OCI-LY3 (cell line): Measurements from ENCODE around the gene P4HA1.

Experiments
- H2AFZ ChIP-seq: fragments of 200-600, 300-600 bp; shearing (Covaris generic); 2 replicates; pipeline ENCODE4 v1.6.0; 2014; ENCODE audit warnings: antibody characterized with exemption, low read depth, low read length
- H3K27ac ChIP-seq: fragments of 200-600, 300-600 bp; sonication (generic); 2 replicates; pipeline ENCODE4 v1.5.1; 2014; ENCODE audit warnings: mild to moderate bottlenecking, low read length, moderate library complexity, mixed read lengths
- H3K27me3 ChIP-seq: fragments of 200-600, 300-600 bp; sonication (generic); 2 replicates; pipeline ENCODE4 v1.6.1; 2014; ENCODE audit warnings: low read depth, low read length, mixed read lengths
- H3K36me3 ChIP-seq: fragments of 200-600, 300-600 bp; sonication (generic); replicated peaks from 2 replicates; pipeline ENCODE3; 2014; ENCODE audit warnings: low read depth, low read length, mixed read lengths
- H3K4me1 ChIP-seq: fragments of 300-600, 200-600 bp; sonication (generic); 2 replicates; pipeline ENCODE4 v1.6.1; 2014; ENCODE audit warnings: low read length, mixed read lengths
- H3K4me2 ChIP-seq: fragments of 200-600, 300-600 bp; sonication (generic); 2 replicates; pipeline ENCODE4 v1.6.1; 2014; ENCODE audit warnings: low read length, mixed read lengths
- H3K4me3 ChIP-seq: fragments of 300-600, 200-600 bp; sonication (generic); 2 replicates; pipeline ENCODE4 v1.5.1; 2014; ENCODE audit warnings: antibody characterized with exemption, mild to moderate bottlenecking, low read length, moderate library complexity
- H3K79me2 ChIP-seq: fragments of 300-600, 200-600 bp; shearing (Covaris generic); 2 replicates; pipeline ENCODE4 v1.6.1; 2014; ENCODE audit warnings: mild to moderate bottlenecking, low read length, mixed read lengths
- H3K9ac ChIP-seq: fragments of 300-600, 200-600 bp; shearing (Covaris generic); 2 replicates; pipeline ENCODE4 v1.6.0; 2014; ENCODE audit warnings: mild to moderate bottlenecking, low read length, moderate library complexity
- H3K9me3 ChIP-seq: fragments of 200-600, 300-600 bp; shearing (Covaris generic); 2 replicates; pipeline ENCODE4 v1.6.1; 2014; ENCODE audit warnings: low read length, mixed read lengths; ENCODE audit not compliant: insufficient read depth
- H4K20me1 ChIP-seq: fragments of 200-600, 300-600 bp; sonication (generic); 2 replicates; pipeline ENCODE4 v1.6.1; 2016; ENCODE audit warnings: low read length, mixed read lengths; ENCODE audit not compliant: insufficient read depth
- CTCF ChIP-seq: fragments of 200-600, 300-600 bp; sonication (generic); IDR thresholded peaks from 2 replicates; pipeline ENCODE4 v1.5.1; 2014; ENCODE audit warnings: antibody characterized with exemption, low read length, low read depth
- EZH2phosphoT487 ChIP-seq: fragments of 200-600 bp; shearing (Covaris generic); IDR thresholded peaks from 2 replicates; pipeline ENCODE4 v1.6.1; 2018; ENCODE audit warnings: antibody characterized with exemption, mixed run types, low read depth

P4HA1 gene

GRCh38 chr10:73086816-73087215, 9.8 kb downstream of the P4HA1 start:
- Histone ChIP-seq H3K79me2 (peaks cover 93% of the 10 kb centered on the region), H4K20me1 (peaks cover 85% of the 10 kb centered on the region)

GRCh38 chr10:73084209-73084608, 12.5 kb downstream of the P4HA1 start:
- peaks cover 81% of the 10 kb centered on the region for H4K20me1 ChIP-seq
- H3K4me3 ChIP-seq = no peak overlapping the region
- H3K4me1 ChIP-seq = no peaks in the 10 kb centered on the region
- peaks cover 86% of the 10 kb centered on the region for H3K79me2 ChIP-seq
- H3K9ac ChIP-seq = no peak overlapping the region
- no peak overlapping the region for H2AFZ ChIP-seq
- H3K27me3 ChIP-seq = no peaks in the 10 kb centered on the region
- no peaks in the 10 kb centered on the region for H3K36me3 ChIP-seq
- no peak overlapping the region for H3K4me2 ChIP-seq
- no peaks in the 10 kb centered on the region for H3K9me3 ChIP-seq
- TF ChIP-seq CTCF (no peak), EZH2phosphoT487 (no peak)
- H3K27ac ChIP-seq = no peak overlapping the region

More at GRCh38 chr10:73086816-73087215, 9.8 kb downstream of the P4HA1 start:
- H3K4me2 ChIP-seq = no peak overlapping the region
- no peaks in the 10 kb centered on the region for H3K27me3 ChIP-seq
- no peak overlapping the region for H3K9ac ChIP-seq
- H2AFZ ChIP-seq = no peak overlapping the region
- TF ChIP-seq CTCF (no peak), EZH2phosphoT487 (no peak)
- peaks cover 3% of the 10 kb centered on the region for H3K36me3 ChIP-seq
- no peak overlapping the region for H3K4me3 ChIP-seq
- H3K9me3 ChIP-seq = no peaks in the 10 kb centered on the region
- no peak overlapping the region for H3K27ac ChIP-seq
- H3K4me1 ChIP-seq = no peaks in the 10 kb centered on the region

GRCh38 chr10:73083221-73083620, 13.4 kb downstream of the P4HA1 start:
- Histone ChIP-seq H3K4me1 (no peaks in the 10 kb centered on the region), H3K4me2 (no peak overlapping the region), H2AFZ (no peak overlapping the region), H3K27me3 (no peaks in the 10 kb centered on the region), H3K9me3 (no peaks in the 10 kb centered on the region), H4K20me1 (peaks cover 73% of the 10 kb centered on the region), H3K27ac (no peak overlapping the region), H3K9ac (no peak overlapping the region), H3K36me3 (no peaks in the 10 kb centered on the region), H3K79me2 (peaks cover 84% of the 10 kb centered on the region), H3K4me3 (no peak overlapping the region)
- TF ChIP-seq EZH2phosphoT487 (no peak), CTCF (no peak)

- no peak overlapping the region for H2AFZ ChIP-seq
- peaks cover 76% of the 10 kb centered on the region for H4K20me1 ChIP-seq
- H3K79me2 ChIP-seq = peaks cover 85% of the 10 kb centered on the region
These were observed 16.7 kb downstream of the P4HA1 start for GRCh38 chr10:73079779-73080541.

More at GRCh38 chr10:73079779-73080541, 16.7 kb downstream of the P4HA1 start:
- Histone ChIP-seq H3K27me3 (no peaks in the 10 kb centered on the region), H3K4me3 (no peak overlapping the region), H3K4me1 (no peaks in the 10 kb centered on the region), H3K27ac (no peak overlapping the region), H3K36me3 (peaks cover 3% of the 10 kb centered on the region), H3K9ac (no peak overlapping the region), H3K4me2 (no peak overlapping the region), H3K9me3 (no peaks in the 10 kb centered on the region)
- TF ChIP-seq CTCF = no peak
